OCI-LY7 (cell line): ENCODE results near the gene CDR2L. TPM values are rescaled to one million over a fixed set of nuclear protein-coding genes. Genes with fewer than 3 reads are reported as not detected.

Experiments
- BruUV-seq: library from RNA; stranded (reverse); fragments of 400-500 nt; replicated peaks from 2 replicates; lab custom pipeline; 2021; lab: Mats Ljungman, UMichigan
- CTCF ChIA-PET: fragments of 300-600 bp; sonication (Branson Sonifier 250); formaldehyde crosslinking; loops from one replicate; lab custom pipeline; 2022; ENCODE audit warnings: antibody characterized with exemption; ENCODE audit not compliant: unreplicated experiment; lab: Charles Lee
- POLR2A ChIA-PET: fragments of 300-600 bp; sonication (Branson Sonifier 250); formaldehyde crosslinking; loops from one replicate; lab custom pipeline; 2022; ENCODE audit warnings: antibody characterized with exemption; lab: Charles Lee
- DNase-seq: peaks from one replicate; pipeline ENCODE4 v3.0.0-alpha.2; 2015; ENCODE audit warnings: low spot score
- H2AFZ ChIP-seq: fragments of 200-600 bp; sonication (generic), shearing (Covaris generic); 2 replicates; pipeline ENCODE4 v1.6.1; 2014; ENCODE audit warnings: mild to moderate bottlenecking, antibody characterized with exemption, low read length, moderate library complexity
- H3K27ac ChIP-seq: fragments of 200-600 bp; sonication (generic); 2 replicates; pipeline ENCODE4 v1.5.1; 2014; ENCODE audit warnings: mixed run types, low read depth, mild to moderate bottlenecking, moderate library complexity, low read length, inconsistent platforms; ENCODE audit not compliant: poor library complexity, severe bottlenecking
- H3K36me3 ChIP-seq: fragments of 200-600 bp; sonication (generic); 2 replicates; pipeline ENCODE4 v1.6.1; 2014; ENCODE audit warnings: mild to moderate bottlenecking, antibody characterized with exemption, low read length, moderate library complexity, mixed read lengths; ENCODE audit not compliant: insufficient read depth
- H3K4me1 ChIP-seq: fragments of 200-600 bp; sonication (generic); 2 replicates; pipeline ENCODE4 v1.5.1; 2014; ENCODE audit warnings: mild to moderate bottlenecking, low read length; ENCODE audit not compliant: insufficient read depth, poor library complexity, severe bottlenecking
- H3K4me2 ChIP-seq: fragments of 200-600 bp; sonication (generic); 2 replicates; pipeline ENCODE4 v1.6.1; 2014; ENCODE audit warnings: mild to moderate bottlenecking, low read length
- H3K4me3 ChIP-seq: fragments of 200-600 bp; sonication (generic); 2 replicates; pipeline ENCODE4 v1.5.1; 2014; ENCODE audit warnings: mild to moderate bottlenecking, low read depth, low read length; ENCODE audit not compliant: poor library complexity, severe bottlenecking
- H3K79me2 ChIP-seq: fragments of 200-600 bp; sonication (generic); 2 replicates; pipeline ENCODE4 v1.6.1; 2016; ENCODE audit warnings: low read depth, mild to moderate bottlenecking, low read length, moderate library complexity, mixed read lengths; ENCODE audit not compliant: insufficient read depth
- H3K9me2 ChIP-seq: fragments of 200-600 bp; sonication (generic); 2 replicates; pipeline ENCODE4 v1.6.1; 2016; ENCODE audit warnings: mild to moderate bottlenecking, low read length, mixed read lengths; ENCODE audit not compliant: insufficient read depth
- H3K9me3 ChIP-seq: fragments of 200-600 bp; sonication (generic); 2 replicates; pipeline ENCODE4 v1.6.1; 2014; ENCODE audit warnings: mild to moderate bottlenecking, mixed run types, low read length, mixed read lengths
- H4K20me1 ChIP-seq: fragments of 200-600 bp; sonication (generic); 2 replicates; pipeline ENCODE4 v1.6.1; 2014; ENCODE audit warnings: mild to moderate bottlenecking, antibody characterized with exemption, low read length, moderate library complexity, mixed read lengths; ENCODE audit not compliant: insufficient read depth
- EZH2phosphoT487 ChIP-seq: fragments of 200-600 bp; sonication (generic); IDR thresholded peaks from 2 replicates; pipeline ENCODE4 v1.6.1; 2018; ENCODE audit warnings: low read depth, borderline replicate concordance, mild to moderate bottlenecking, mixed run types, antibody characterized with exemption, low read length, moderate library complexity, mixed read lengths
- intact Hi-C: fragments of 100-400 bp; cut with micrococcal nuclease; formaldehyde crosslinking; loops from one replicate; pipeline ENCODE4 v1.10.0; 2022; ENCODE audit not compliant: unreplicated experiment
- total RNA-seq, 2 experiments: library from RNA; depleted of rRNA in 1 of 2; stranded (reverse); fragments of >200 nt in 1 of 2; shearing (Covaris generic) in 1 of 2; gene quantifications; 2 replicates each; pipeline ENCODE4 v1.2.3, GENCODE V29; 2014 to 2022
- TF ChIP-seq, protein P1 (sequence below): fragments of 200-600 bp; sonication (generic); conservative IDR thresholded peaks from 2 replicates; pipeline ENCODE4 v1.5.1; 2014; ENCODE audit warnings: mild to moderate bottlenecking, antibody characterized with exemption, low read length, moderate library complexity, mixed read lengths

The CDR2L gene
- total RNA-seq, 2 experiments from 2014 or later = 0.49 to 0.79 TPM

DNA sequence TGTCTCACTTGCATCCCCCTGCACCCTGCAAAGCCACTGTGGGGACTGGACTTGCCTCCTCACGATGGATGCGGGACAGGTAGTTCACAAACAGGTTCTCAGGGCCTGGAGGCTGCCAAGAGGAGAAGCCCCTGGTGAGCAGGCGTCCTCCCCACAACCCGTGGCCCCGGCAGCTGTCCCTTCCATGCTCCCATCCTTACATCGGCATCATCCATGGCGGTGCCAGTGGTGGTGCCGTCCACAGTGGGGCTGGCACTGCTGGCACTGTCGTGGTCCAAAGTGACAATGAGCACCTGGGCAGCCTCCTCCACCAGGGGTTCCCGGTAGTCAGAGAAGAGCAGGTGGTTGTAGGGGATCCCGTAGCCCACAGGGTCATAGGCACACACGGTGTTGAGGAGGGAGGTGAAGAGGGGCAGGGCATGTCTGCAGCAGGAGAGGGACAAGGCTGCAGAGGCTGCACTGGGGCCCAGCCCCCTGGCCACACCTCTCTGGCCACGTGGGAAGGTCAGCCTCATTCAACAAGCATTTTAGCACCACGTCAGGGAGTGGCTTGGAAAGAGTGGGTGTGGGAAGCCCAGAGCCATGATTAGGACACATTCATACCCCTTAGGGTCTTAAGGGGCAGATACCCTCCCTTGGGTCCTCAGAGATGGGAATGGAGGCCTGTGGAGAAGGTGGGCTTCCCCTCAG, 27.5 kb upstream of the CDR2L start:
- H3K4me1 ChIP-seq = peaks cover 7% of the 10 kb centered on the region
- no peaks in the 10 kb centered on the region for H3K9me3 ChIP-seq
- ChIA-PET POLR2A (interaction anchor here (1.2 to 2.2 kb wide), 4 partner anchors 14 to 88 kb away, joined by 3 to 16 read pairs (median 4); partner anchors contain the start of gene MRPL58), CTCF (interaction anchor here (0.5 to 2.3 kb wide), 15 partner anchors 10 to 241 kb away, joined by 3 to 26 read pairs (median 5); partner anchors contain the start of genes CDR2L, MRPL58 and USH1G)
- TF ChIP-seq, protein P1, sequence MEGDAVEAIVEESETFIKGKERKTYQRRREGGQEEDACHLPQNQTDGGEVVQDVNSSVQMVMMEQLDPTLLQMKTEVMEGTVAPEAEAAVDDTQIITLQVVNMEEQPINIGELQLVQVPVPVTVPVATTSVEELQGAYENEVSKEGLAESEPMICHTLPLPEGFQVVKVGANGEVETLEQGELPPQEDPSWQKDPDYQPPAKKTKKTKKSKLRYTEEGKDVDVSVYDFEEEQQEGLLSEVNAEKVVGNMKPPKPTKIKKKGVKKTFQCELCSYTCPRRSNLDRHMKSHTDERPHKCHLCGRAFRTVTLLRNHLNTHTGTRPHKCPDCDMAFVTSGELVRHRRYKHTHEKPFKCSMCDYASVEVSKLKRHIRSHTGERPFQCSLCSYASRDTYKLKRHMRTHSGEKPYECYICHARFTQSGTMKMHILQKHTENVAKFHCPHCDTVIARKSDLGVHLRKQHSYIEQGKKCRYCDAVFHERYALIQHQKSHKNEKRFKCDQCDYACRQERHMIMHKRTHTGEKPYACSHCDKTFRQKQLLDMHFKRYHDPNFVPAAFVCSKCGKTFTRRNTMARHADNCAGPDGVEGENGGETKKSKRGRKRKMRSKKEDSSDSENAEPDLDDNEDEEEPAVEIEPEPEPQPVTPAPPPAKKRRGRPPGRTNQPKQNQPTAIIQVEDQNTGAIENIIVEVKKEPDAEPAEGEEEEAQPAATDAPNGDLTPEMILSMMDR = no peak
- no peak for TF ChIP-seq EZH2phosphoT487
- H3K4me2 ChIP-seq = no peak overlapping the region
- no peaks in the 10 kb centered on the region for H4K20me1 ChIP-seq
- no TSS peak for BruUV-seq
- H3K79me2 ChIP-seq = no peaks in the 10 kb centered on the region
- H3K9me2 ChIP-seq = no peaks in the 10 kb centered on the region
- no peak overlapping the region for H3K27ac ChIP-seq
- no peaks in the 10 kb centered on the region for H3K36me3 ChIP-seq
- DNase-seq = no peak
- no peak overlapping the region for H3K4me3 ChIP-seq
- H2AFZ ChIP-seq = no peak overlapping the region
- intact Hi-C loops = loop anchor here (1.0 to 2.0 kb wide), 5 partner anchors 52 to 169 kb away; partner anchors contain the start of genes ARMC7, ATP5PD, KCTD2 and MRPL58

DNA sequence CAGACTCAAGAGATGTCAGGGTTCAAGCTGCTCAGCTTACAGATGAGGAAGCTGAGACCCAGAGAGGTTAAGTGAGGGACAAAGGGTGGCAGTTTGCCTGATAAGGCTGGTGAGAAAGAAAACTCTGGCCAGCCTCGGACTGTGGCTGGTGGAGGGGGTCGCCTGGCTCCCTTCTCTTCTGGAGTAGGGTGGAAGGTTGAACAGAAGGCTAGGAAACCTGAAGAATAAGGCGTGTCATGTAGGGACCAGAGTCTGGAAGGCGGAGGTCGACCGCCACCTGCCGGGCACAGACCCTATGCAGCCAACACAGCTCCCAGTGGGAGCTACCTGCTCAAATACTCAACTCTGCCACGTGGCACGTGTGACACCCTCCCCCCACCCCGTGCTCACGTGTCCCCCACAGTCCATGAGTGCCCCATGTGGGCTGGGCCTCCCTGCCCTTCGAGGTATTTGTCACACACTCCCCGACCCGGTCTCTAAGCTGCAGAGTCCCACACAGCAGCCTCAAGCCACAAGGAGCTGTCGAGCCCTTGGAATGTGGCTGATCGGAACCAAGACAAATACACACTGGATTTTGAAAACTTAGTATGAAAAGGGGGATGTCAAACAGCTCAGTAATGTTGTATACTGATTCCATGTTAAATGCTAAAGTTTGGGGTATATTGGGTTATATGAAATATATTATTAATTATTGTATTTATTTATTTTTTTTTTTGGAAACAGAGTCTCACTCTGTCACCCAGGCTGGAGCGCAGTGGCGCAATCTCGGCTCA, 26.7 kb upstream of the CDR2L start:
- no peaks in the 10 kb centered on the region for H3K36me3 ChIP-seq
- H3K9me3 ChIP-seq = no peaks in the 10 kb centered on the region
- H2AFZ ChIP-seq = peak overlapping the region; percentile 33
- peak overlapping the region; percentile 50 for H3K4me2 ChIP-seq
- CTCF ChIA-PET = interaction anchor here (0.5 to 2.3 kb wide), 27 partner anchors 11 to 280 kb away, joined by 3 to 26 read pairs (median 4); partner anchors contain the start of genes CDR2L, HID1, MRPL58 and USH1G
- no peaks in the 10 kb centered on the region for H4K20me1 ChIP-seq
- H3K4me3 ChIP-seq = no peak overlapping the region
- intact Hi-C loops = loop anchor here (1.0 to 2.0 kb wide), 6 partner anchors 46 to 241 kb away; partner anchors contain the start of genes ARMC7, ATP5PD, KCTD2 and MRPL58
- no peaks in the 10 kb centered on the region for H3K79me2 ChIP-seq
- H3K4me1 ChIP-seq = peaks cover 7% of the 10 kb centered on the region
- POLR2A ChIA-PET = interaction anchor here (0.5 to 2.2 kb wide), 10 partner anchors 11 to 445 kb away, joined by 3 to 16 read pairs (median 4); partner anchors contain the start of genes GRB2 and MRPL58
- no peak overlapping the region for H3K27ac ChIP-seq
- DNase-seq = peak; percentile 90
- no peak for TF ChIP-seq EZH2phosphoT487
- TF ChIP-seq, protein P1 = peak; percentile 97
- BruUV-seq = no TSS peak
- H3K9me2 ChIP-seq = no peaks in the 10 kb centered on the region
